ENCODE results near the gene SMC6. TPM values are rescaled to one million over a fixed set of nuclear protein-coding genes. Genes with fewer than 3 reads are reported as not detected.

The SMC6 gene
- total and polyA plus RNA-seq, 9 donors = 33.9 to 49.0 (median 38.3) TPM

DNA sequence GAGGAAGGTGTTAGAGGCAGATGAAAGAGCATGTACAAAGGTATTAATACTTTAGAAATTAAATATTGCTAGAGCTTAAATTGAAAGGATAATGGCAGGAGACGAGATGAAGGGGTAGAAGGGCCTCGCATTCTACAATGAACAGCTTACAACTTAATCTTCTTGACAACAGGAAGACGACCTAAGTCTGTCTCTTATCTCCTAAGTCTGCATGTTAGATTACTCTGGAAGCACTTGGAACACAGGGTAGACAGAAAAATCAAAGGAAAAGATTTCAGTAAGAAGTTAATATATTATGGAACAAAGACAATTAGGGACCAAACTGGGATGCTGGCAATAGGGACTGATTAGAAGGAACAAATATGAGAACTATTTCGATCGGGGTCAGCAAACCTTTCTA lies 34.9 kb downstream of the SMC6 start:
- Histone ChIP-seq H3K4me1 (ENCODE audit: control insufficient read depth, insufficient read depth, low read length) (no peaks in the 10 kb centered on the region), H3K27ac (ENCODE audit: low read length) (no peak overlapping the region), H3K9me3 (replicated peaks; ENCODE audit: control insufficient read depth, low read depth, low read length) (no peaks in the 10 kb centered on the region), H3K36me3 (ENCODE audit: control insufficient read depth, insufficient read depth, low read length) (peaks cover 41% of the 10 kb centered on the region), H3K4me3 (ENCODE audit: low read length) (no peak overlapping the region), H3K27me3 (ENCODE audit: control insufficient read depth, insufficient read depth, low read length) (no peaks in the 10 kb centered on the region)
- WGBS (ENCODE audit: insufficient coverage) = no CpG with 5 or more reads among the region's 5 CpGs
- DNase-seq = no peak

DNA sequence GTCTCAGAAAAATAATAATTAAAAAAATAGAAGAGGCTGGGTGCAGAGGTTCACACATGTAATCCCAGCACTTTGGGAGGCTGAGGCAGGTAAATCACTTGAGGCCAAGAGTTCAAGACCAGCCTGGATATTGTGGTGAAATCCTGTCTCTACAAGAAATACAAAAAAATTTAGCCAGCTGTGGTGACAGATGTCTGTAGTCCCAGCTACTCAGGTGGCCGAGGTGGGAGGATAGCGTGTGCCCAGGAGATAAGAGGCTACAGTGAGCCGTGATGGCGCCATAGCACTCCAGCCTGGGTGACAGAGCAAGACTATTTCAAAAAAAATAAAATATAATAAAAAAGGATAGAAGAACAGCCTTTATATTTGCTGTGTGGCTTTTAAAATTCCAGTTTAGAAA lies 35.9 kb downstream of the SMC6 start:
- no peak for DNase-seq
- H3K36me3 ChIP-seq (ENCODE audit: control insufficient read depth, insufficient read depth, low read length) = peaks cover 47% of the 10 kb centered on the region
- no peak overlapping the region for H3K4me3 ChIP-seq (ENCODE audit: low read length)
- H3K4me1 ChIP-seq (ENCODE audit: control insufficient read depth, insufficient read depth, low read length) = no peaks in the 10 kb centered on the region
- no peaks in the 10 kb centered on the region for H3K27me3 ChIP-seq (ENCODE audit: control insufficient read depth, insufficient read depth, low read length)
- H3K9me3 ChIP-seq (replicated peaks; ENCODE audit: control insufficient read depth, low read depth, low read length) = no peaks in the 10 kb centered on the region
- no CpG with 5 or more reads among the region's 4 CpGs for WGBS (ENCODE audit: insufficient coverage)
- H3K27ac ChIP-seq (ENCODE audit: low read length) = no peak overlapping the region

DNA sequence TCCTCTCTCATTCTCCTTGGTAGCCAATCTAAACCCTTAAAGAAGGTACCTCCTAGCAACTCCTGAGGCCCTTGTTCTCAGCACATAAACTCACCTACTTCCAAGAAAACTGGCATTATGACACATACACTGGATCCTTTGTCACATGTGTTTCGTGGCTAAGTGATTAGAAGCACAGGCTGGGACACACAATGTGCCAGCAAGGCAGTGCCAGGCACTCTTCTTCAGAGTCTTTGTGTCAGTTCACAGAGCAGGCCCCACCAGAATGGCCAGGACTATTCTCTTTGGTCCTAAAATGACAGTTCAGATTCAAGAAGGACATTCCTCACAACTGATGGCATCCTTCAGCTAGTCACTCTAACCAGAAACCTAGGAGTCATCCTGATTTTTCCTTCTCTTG lies 40.3 kb downstream of the SMC6 start:
- no peak overlapping the region for H3K27ac ChIP-seq (ENCODE audit: low read length)
- H3K4me3 ChIP-seq (ENCODE audit: low read length) = no peak overlapping the region
- H3K4me1 ChIP-seq (ENCODE audit: control insufficient read depth, insufficient read depth, low read length) = no peaks in the 10 kb centered on the region
- DNase-seq = no peak
- no peaks in the 10 kb centered on the region for H3K27me3 ChIP-seq (ENCODE audit: control insufficient read depth, insufficient read depth, low read length)
- H3K36me3 ChIP-seq (ENCODE audit: control insufficient read depth, insufficient read depth, low read length) = peaks cover 51% of the 10 kb centered on the region
- WGBS (ENCODE audit: insufficient coverage) = 100% methylated on average over 1 of the region's 1 CpG
- no peaks in the 10 kb centered on the region for H3K9me3 ChIP-seq (replicated peaks; ENCODE audit: control insufficient read depth, low read depth, low read length)

DNA sequence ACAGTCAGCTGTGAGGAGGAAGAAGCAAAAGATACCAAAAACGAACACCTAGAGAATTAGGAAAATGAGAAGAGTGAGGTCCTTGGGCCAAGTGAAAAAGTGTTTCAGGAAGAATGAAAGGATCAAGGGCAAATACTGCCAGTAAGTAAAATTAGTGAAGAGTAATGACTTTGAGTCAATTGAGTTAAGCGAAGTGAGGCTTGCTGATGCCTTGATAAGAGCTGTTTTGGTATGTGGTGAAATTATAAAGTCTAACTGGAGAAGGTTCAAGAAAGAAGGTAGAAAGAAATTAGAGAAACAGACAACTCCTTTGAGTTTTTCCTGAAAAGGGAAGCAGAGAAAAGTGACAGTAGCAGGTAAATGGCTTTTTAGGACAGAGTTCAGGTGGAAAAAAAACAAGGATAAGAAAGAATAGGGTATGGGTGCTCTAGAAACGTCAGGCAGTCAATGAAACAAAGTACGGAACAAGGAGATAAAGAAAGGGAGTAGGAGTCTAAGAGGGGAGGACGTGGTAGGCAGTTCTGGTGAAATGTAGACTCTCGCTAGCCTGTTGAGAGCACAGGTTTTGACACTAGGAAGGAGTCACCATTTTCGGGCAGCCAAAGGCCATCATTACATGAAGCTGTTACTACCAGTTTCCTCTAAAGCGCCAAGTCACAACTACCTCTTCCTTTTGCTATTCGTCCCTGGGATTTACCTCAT lies 42.9 kb downstream of the SMC6 start:
- Histone ChIP-seq H3K27me3 (ENCODE audit: control insufficient read depth, insufficient read depth, low read length) (no peaks in the 10 kb centered on the region), H3K4me3 (ENCODE audit: low read length) (no peak overlapping the region), H3K36me3 (ENCODE audit: control insufficient read depth, insufficient read depth, low read length) (peaks cover 43% of the 10 kb centered on the region), H3K9me3 (replicated peaks; ENCODE audit: control insufficient read depth, low read depth, low read length) (no peaks in the 10 kb centered on the region), H3K27ac (ENCODE audit: low read length) (no peak overlapping the region), H3K4me1 (ENCODE audit: control insufficient read depth, insufficient read depth, low read length) (no peaks in the 10 kb centered on the region)
- 92% methylated on average over 6 of the region's 9 CpGs for WGBS (ENCODE audit: insufficient coverage)
- no peak for DNase-seq

DNA sequence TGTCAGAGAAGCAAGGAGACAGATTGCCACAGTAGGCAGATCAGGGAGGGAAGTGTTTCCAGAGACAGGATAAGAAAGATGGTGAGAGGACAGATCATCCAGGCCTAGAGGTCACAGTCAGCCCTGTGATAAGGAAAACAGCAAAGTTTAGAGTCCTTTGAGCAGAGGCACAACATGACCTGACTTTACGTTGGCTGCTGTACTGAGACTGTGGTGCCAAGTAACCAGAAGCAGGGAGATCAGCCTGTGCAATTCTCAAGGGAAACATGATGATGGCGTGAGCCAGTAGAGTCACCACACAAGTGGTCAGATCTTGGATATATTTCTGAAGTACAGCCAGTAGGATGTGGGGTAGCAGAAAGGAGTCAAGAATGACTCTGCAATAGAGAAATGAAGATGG lies 43.7 kb downstream of the SMC6 start:
- Histone ChIP-seq H3K4me1 (ENCODE audit: control insufficient read depth, insufficient read depth, low read length) (no peaks in the 10 kb centered on the region), H3K27me3 (ENCODE audit: control insufficient read depth, insufficient read depth, low read length) (no peaks in the 10 kb centered on the region), H3K4me3 (ENCODE audit: low read length) (no peak overlapping the region), H3K27ac (ENCODE audit: low read length) (no peak overlapping the region), H3K9me3 (replicated peaks; ENCODE audit: control insufficient read depth, low read depth, low read length) (no peaks in the 10 kb centered on the region), H3K36me3 (ENCODE audit: control insufficient read depth, insufficient read depth, low read length) (peaks cover 46% of the 10 kb centered on the region)
- WGBS (ENCODE audit: insufficient coverage) = 79% methylated on average over 2 of the region's 2 CpGs
- DNase-seq = no peak

DNA sequence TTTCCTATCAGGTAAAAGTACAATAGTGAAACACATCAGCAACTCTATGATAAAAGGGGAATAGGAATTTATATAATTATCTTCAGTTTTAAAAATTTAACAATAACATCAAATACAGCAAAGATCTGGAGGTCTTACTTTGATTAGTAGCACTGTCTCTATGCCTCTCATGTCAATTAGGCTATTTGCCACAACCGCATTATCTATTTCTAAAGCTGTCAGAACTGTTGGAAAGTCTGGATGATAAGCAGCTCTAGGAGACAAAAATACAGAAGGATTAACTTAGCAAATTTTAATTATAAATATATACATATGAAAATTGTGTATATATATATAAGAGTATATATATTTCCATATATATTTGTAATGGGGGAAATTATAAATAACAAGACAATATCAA lies 45.1 kb downstream of the SMC6 start:
- no CpG with 5 or more reads among the region's 1 CpG for WGBS (ENCODE audit: insufficient coverage)
- Histone ChIP-seq H3K36me3 (ENCODE audit: control insufficient read depth, insufficient read depth, low read length) (peaks cover 38% of the 10 kb centered on the region), H3K27me3 (ENCODE audit: control insufficient read depth, insufficient read depth, low read length) (no peaks in the 10 kb centered on the region), H3K4me1 (ENCODE audit: control insufficient read depth, insufficient read depth, low read length) (no peaks in the 10 kb centered on the region), H3K9me3 (replicated peaks; ENCODE audit: control insufficient read depth, low read depth, low read length) (no peaks in the 10 kb centered on the region), H3K4me3 (ENCODE audit: low read length) (no peak overlapping the region), H3K27ac (ENCODE audit: low read length) (no peak overlapping the region)
- no peak for DNase-seq

DNA sequence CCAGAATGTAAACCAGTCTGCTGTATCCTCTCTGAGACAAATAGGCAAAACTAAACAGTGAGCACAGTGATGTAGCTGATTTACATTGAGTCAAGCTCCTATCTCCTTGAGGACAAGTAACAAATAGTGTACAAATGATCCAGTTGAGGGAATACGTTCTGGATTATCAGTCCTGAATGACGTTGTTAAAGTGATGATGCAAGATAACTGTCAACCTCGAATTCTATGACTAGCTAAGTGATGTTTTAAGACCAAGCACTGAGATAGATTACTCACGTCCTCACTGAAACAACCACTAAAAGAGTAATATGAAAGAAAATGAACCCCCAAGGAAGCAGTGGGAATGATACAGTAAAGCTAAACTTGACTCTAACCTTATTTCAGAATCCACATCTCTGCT lies 46.8 kb downstream of the SMC6 start:
- WGBS (ENCODE audit: insufficient coverage) = no CpG with 5 or more reads among the region's 4 CpGs
- no peaks in the 10 kb centered on the region for H3K4me1 ChIP-seq (ENCODE audit: control insufficient read depth, insufficient read depth, low read length)
- no peaks in the 10 kb centered on the region for H3K9me3 ChIP-seq (replicated peaks; ENCODE audit: control insufficient read depth, low read depth, low read length)
- no peak for DNase-seq
- H3K36me3 ChIP-seq (ENCODE audit: control insufficient read depth, insufficient read depth, low read length) = peaks cover 33% of the 10 kb centered on the region
- H3K4me3 ChIP-seq (ENCODE audit: low read length) = no peak overlapping the region
- H3K27ac ChIP-seq (ENCODE audit: low read length) = no peak overlapping the region
- no peaks in the 10 kb centered on the region for H3K27me3 ChIP-seq (ENCODE audit: control insufficient read depth, insufficient read depth, low read length)

DNA sequence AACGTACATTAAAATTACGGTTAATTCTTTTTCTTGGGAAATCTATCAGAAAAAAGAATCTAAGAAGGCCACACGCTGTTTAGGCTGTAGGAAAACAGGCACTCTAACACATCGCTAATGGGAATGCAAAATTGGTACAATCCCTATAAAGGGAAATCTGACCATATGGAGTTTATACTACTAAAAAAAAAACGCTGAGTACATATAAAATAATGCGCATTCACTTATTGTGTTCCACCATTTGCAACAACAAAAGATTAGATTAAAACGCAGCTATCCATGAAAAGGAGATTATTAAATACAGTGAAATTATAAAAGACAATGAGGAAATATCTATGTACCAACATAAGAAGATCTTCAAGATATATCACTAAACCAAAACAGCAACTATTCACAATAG lies 62.8 kb downstream of the SMC6 start:
- Histone ChIP-seq H3K27ac (ENCODE audit: low read length) (no peak overlapping the region), H3K4me1 (ENCODE audit: control insufficient read depth, insufficient read depth, low read length) (no peaks in the 10 kb centered on the region), H3K36me3 (ENCODE audit: control insufficient read depth, insufficient read depth, low read length) (peaks cover 19% of the 10 kb centered on the region), H3K9me3 (replicated peaks; ENCODE audit: control insufficient read depth, low read depth, low read length) (no peaks in the 10 kb centered on the region), H3K27me3 (ENCODE audit: control insufficient read depth, insufficient read depth, low read length) (no peaks in the 10 kb centered on the region), H3K4me3 (ENCODE audit: low read length) (no peak overlapping the region)
- DNase-seq = no peak
- WGBS (ENCODE audit: insufficient coverage) = no CpG with 5 or more reads among the region's 7 CpGs

DNA sequence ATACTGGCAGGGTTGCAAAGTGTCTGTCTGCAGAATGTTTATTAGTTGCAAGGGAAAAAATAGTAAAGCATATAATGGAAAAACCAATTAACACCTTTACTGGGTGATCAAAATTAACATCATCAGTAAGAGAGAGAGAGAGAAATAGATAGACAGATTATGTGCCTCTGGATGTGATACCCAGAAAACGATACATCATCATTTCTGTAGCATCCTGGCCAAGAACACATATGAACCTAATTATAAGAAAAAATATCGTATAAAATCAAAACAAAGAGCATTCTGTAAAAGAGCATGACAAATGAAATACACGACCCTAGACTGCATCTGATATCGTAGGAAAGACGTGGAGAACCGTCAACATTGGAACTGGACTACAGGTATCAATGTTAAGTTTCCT lies 64.6 kb downstream of the SMC6 start:
- Histone ChIP-seq H3K27me3 (ENCODE audit: control insufficient read depth, insufficient read depth, low read length) (no peaks in the 10 kb centered on the region), H3K9me3 (replicated peaks; ENCODE audit: control insufficient read depth, low read depth, low read length) (no peaks in the 10 kb centered on the region), H3K4me1 (ENCODE audit: control insufficient read depth, insufficient read depth, low read length) (no peaks in the 10 kb centered on the region), H3K27ac (ENCODE audit: low read length) (no peak overlapping the region), H3K36me3 (ENCODE audit: control insufficient read depth, insufficient read depth, low read length) (peaks cover 20% of the 10 kb centered on the region), H3K4me3 (ENCODE audit: low read length) (no peak overlapping the region)
- WGBS (ENCODE audit: insufficient coverage) = no CpG with 5 or more reads among the region's 6 CpGs
- no peak for DNase-seq

DNA sequence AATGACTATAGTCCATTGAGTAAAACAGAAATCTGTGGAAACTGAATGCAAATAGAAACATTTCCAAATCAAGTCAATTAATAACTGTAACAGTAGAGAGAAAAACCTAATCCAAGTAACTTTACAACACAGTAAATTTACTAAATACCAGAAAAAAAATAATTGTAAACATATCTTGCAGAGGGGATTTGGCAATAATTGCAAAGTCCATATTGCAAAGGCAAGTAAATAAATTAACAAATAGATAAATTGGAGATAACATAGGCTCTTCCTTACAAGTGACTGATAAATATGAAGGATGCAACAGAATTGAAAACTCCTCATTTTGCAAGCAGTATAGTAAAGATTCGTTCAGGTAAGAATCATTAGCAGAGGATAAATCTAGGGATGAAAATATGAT lies 65.0 kb downstream of the SMC6 start:
- H3K36me3 ChIP-seq (ENCODE audit: control insufficient read depth, insufficient read depth, low read length) = peaks cover 20% of the 10 kb centered on the region
- H3K4me3 ChIP-seq (ENCODE audit: low read length) = no peak overlapping the region
- no peaks in the 10 kb centered on the region for H3K27me3 ChIP-seq (ENCODE audit: control insufficient read depth, insufficient read depth, low read length)
- DNase-seq = no peak
- no peaks in the 10 kb centered on the region for H3K4me1 ChIP-seq (ENCODE audit: control insufficient read depth, insufficient read depth, low read length)
- H3K9me3 ChIP-seq (replicated peaks; ENCODE audit: control insufficient read depth, low read depth, low read length) = no peaks in the 10 kb centered on the region
- no peak overlapping the region for H3K27ac ChIP-seq (ENCODE audit: low read length)
- 67% methylated on average over 1 of the region's 1 CpG for WGBS (ENCODE audit: insufficient coverage)

DNA sequence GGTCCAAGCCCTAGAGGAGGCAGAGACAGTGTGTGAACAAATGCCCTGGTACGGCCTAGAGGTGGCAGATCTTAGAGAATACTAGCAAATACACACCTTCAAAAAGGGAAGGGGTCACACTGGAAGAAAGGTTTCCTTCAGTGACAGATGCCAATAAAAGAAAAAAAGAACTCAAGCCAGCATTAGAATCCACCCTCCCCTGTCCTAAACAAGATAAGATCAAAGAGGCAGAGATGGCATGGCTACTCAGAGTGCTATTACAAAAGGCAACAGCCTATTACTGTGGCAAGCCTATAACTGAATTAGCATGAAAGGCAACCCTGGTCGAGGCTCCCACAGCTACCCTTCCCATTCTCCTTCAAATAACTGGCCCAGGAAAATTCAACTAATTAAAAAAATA lies 69.6 kb downstream of the SMC6 start:
- no peak overlapping the region for H3K4me3 ChIP-seq (ENCODE audit: low read length)
- no peak overlapping the region for H3K27ac ChIP-seq (ENCODE audit: low read length)
- H3K36me3 ChIP-seq (ENCODE audit: control insufficient read depth, insufficient read depth, low read length) = peaks cover 34% of the 10 kb centered on the region
- no peak for DNase-seq
- WGBS (ENCODE audit: insufficient coverage) = no CpG with 5 or more reads among the region's 2 CpGs
- no peaks in the 10 kb centered on the region for H3K9me3 ChIP-seq (replicated peaks; ENCODE audit: control insufficient read depth, low read depth, low read length)
- H3K4me1 ChIP-seq (ENCODE audit: control insufficient read depth, insufficient read depth, low read length) = no peaks in the 10 kb centered on the region
- no peaks in the 10 kb centered on the region for H3K27me3 ChIP-seq (ENCODE audit: control insufficient read depth, insufficient read depth, low read length)
